Measurements from ENCODE around the gene PSMD7.
"Not testable (repeated sequence)": the region's sequence is repeated elsewhere in the genome, so short reads cannot be mapped to it uniquely, and the experiment has no call there.

PSMD7 gene

DNA sequence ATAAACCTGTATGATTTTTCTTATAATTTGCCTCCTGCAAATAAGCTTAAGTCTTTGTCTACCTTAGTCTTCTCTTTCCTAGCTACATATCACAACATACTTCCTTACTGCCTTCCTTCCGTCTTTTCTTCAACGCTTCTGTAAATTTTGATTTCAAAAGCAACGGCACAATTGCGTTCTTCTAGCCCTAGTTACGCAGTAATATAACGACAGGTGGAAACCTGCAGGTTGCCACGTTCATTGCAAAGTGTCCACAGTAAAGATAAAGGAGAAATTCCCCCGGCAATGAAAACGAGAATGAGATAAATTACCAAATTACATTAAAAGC lies 546 bp upstream of the PSMD7 start:
- no peak for DNase-seq (ENCODE audit: low read depth in 1 of 2, low spot score in 1 of 2)

DNA sequence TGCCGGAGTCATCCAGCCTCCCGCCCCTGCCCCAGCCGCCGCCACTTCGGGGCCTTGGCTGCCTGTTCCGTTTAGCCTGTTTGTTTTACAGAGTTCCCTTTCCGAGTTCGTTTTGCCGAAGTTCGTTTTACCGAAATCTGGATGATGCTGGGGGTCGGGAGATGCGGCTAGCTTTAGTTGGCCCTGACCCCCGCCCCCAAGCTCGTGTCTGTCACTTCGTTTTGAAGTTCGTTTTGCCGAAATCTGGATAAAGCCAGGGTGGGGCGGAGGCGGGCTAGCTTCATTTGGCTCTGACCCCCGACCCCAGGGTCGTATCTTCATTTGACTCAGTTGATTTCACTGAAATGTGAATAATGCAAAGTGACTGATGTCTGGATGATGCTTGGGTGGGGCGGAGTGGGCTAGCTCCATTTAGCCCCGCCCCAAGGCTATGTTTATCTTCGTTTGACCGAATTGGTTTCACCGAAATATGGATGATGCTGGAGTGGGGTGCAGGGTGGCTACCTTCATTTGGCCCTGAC lies 591 bp downstream of the PSMD7 start:
- peak in 1 of 2 donors; percentile 12 for DNase-seq (ENCODE audit: low read depth in 1 of 2, low spot score in 1 of 2)

DNA sequence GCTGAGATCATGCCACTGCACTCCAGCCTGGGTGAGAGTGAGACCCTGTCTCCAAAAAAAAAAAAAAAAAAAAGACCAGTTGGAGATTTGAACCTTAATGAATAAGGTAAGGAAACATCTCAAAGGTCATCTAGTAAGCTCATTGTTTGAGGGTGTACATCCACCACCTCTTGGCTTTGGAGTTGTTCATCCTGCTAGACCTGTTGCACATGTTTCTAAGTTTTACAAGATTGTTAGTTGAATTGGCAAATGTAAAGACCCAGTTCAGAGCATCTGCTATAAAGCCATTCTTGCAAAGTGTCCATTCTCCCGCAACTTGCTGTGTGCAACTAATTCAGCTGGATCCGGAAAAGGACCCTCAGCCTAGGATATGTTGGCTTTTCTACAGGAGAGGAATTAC lies 1.5 kb downstream of the PSMD7 start:
- no peak for DNase-seq (ENCODE audit: low read depth in 1 of 2, low spot score in 1 of 2)

DNA sequence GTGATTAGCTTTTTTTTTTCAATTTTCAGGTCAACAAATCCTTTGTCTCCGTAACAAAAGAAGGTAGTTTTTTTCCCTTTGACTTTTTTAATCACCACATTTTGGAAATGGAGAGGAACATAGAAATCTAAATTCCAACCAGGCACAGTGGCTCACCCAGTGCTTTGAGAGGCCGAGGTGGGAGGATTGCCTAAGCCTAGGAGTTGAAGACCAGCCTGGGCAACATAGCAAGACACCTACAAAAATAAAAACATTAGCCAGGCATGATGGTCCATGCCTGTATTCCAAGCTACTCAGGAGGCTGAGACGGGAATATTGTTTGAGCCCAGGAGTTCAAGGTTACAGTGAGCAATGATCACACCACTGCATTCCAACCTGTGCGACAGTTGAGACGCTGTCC lies 5.7 kb downstream of the PSMD7 start:
- DNase-seq (ENCODE audit: low read depth in 1 of 2, low spot score in 1 of 2), result no peak

DNA sequence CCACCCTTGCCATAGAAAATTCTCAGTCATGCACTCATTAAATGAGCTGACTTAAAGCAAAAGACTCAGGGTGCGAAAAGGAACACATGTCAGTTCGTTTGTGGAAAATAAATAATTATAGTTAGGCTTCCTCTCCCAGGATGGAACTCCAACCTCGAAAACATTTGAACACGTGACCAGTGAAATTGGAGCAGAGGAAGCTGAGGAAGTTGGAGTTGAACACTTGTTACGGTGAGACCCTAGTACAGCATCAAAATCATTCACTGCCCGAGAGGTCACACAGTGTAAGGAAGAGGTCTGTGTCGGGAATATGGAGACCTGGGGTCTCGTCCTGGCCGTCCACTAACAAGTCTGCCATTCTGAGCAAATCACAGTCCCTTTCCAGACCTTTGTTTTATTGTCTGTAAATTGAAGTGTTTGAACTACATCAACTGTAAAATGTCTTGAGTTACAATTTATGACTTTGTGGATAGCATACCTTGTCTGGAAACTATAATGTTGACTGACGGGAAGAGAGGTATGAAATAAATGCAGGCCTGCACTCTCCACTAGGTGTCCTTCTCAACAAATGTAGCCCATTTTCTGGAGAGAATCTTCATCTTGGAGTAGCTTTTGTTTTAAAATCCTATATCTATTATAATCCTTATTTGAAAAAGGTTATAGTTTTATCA lies 7.7 kb downstream of the PSMD7 start:
- no peak for DNase-seq (ENCODE audit: low read depth in 1 of 2, low spot score in 1 of 2)

DNA sequence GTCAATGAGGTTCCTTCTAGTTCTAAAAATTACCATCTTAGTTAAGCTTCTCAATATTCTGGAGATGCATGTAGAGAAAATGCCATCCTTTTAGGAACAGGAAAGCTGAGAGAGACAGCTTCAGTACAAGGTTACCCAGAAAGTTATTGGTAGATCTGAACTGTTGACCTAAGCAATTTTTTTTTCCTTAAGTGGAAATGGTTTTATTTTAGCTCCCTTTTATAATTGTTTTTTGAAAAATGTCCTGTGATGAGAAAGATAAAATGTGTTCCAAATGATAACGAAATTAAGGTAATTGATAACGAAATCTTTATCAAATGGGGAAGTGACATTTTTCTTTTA lies 8.2 kb downstream of the PSMD7 start:
- no peak for DNase-seq (ENCODE audit: low read depth in 1 of 2, low spot score in 1 of 2)

DNA sequence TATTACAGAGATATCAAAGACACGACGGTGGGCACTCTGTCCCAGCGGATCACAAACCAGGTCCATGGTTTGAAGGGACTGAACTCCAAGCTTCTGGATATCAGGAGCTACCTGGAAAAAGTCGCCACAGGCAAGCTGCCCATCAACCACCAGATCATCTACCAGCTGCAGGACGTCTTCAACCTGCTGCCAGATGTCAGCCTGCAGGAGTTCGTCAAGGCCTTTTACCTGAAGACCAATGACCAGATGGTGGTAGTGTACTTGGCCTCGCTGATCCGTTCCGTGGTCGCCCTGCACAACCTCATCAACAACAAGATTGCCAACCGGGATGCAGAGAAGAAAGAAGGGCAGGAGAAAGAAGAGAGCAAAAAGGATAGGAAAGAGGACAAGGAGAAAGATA lies 8.7 kb downstream of the PSMD7 start:
- no peak for DNase-seq (ENCODE audit: low read depth in 1 of 2, low spot score in 1 of 2)

DNA sequence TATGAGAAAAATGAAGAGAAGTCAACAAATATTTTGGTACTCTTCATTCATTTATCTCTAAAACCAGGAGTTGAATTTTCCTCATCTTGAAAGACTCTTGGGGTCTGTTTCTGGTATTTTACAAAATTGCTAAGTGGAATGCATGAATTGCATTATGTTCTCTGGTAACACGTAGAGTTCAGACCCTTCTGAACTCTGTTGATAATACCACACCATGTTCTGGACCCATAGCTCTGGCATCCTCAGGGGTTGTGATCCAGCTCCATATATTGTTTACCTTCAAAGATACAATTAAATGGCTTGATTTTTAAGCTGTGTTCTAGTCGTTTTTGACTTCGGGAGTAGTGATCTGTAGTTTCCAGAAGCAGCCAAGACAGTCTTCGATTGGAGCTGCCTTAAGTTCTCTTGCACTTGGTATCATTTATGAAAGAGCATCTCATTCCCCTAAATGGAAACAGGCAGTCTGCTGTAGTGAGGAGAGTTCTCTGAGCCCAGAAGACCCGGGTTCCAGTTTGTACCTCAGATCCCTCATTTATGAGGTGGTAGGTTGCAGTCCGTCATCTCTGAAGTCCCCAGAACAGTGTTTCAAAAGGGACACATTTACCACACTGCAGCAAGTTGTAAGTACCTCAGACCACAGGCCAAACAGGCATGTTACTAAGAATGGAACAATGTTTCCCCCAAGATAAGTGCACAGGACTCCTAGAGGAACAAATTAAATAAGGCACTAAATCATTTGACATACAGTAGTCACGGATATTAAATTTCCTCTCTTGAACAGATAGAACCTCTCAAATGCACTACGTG lies 9.6 kb downstream of the PSMD7 start:
- DNase-seq (ENCODE audit: low read depth in 1 of 2, low spot score in 1 of 2), result no peak

DNA sequence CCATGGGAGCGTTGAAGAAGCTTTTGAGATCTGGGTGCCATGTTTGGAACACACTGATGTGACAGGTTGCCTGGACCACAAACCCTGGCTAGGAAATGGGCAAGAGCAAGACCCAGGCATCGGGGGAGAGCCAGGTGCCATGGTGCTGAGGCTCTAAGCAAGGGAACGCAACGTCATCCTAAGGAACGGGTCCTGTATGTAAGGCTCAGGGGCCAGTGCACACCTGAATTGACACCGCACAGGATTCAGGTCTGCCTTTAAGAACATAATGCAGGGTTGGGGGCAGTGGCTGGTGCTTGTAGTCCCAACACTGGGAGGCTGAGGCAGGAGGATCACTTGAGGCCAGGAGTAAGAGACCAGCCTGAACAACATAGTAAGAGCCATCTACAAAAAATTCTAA lies 10.8 kb downstream of the PSMD7 start:
- DNase-seq (ENCODE audit: low read depth in 1 of 2, low spot score in 1 of 2), result no peak

DNA sequence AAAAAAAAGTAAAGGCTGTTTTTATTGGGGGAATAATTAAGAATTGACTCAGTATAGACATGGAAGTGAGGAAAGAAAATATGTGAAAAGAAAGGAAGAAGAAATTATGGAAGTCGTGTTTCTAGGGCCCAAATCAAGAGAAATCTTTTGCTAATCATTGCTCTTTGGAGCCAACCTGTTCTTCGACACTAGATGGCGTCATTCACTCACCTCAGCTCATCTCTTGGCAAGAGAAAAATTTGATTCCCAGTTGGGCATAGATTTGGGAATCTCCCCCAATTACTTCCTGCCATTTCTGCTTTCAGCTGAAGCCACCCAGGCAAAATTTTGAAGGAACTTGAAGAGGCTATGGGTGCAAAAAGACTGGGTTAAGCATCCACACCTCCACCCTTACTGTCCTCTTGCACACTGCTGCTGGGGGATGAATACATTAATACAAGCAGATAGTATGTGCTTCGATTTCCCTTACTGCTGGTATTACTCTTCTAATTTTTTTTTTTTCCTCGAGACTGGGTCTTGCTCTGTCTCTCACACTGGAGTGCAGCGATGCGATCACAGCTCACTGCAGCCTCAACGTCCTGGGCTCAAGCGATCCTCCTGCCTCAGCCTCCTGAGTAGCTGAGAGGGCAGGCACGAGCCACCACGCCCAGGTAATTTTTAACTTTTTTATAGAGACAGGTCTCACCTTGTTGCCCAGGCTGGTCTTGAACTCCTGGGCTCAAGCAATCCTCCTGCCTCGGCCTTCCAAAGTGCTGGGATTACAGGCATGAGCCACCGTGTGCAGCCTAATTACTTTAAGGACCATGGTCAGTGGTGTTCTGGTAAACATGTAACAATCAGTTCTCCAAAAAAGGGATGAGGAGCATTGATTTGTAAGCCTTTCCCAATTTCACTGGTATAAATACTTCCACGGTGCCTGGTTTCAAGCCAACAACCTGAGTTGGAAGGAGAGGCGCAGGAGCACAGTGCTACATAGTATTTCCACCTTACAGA lies 13.5 kb downstream of the PSMD7 start:
- no peak for DNase-seq (ENCODE audit: low read depth in 1 of 2, low spot score in 1 of 2)

DNA sequence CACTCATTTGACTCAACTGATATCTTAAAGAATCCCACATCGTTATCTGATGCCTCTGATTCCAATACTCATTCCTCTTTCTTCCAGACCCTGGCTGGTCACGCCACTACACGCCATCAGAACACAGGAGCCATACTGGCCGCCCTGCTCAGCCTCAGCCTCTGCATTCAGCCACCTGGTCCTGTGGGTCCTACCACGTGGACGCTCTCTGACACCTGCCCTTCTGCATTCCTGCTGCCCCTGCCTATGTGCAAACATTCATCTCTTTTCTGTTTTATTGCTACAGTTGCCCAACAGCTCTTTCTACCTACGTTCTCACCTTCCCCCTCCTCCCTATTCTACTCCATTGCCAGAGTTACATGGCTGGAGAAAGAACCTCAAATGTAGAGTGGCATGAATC lies 18.4 kb downstream of the PSMD7 start:
- no peak for DNase-seq (ENCODE audit: low read depth in 1 of 2, low spot score in 1 of 2)

DNA sequence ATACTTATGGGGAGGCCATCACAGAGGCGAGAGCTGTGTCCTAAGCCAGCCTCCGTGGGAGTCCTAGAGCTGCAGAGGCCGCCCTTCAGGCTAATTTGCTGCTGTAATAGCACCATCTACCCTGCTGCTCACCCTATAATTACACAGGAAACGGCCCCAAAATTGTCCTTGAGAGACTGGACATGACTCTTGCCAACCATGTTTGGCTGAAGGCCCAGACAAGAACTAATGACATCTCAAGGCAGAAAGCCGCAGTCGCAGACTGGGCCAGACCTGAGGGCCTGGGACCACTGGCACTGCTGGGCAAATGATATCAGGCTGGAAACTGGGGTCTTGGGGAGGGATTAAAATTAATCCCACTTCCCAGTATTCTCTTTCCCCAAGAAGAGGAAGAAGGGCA lies 24.1 kb downstream of the PSMD7 start:
- DNase-seq (ENCODE audit: low read depth in 1 of 2, low spot score in 1 of 2), result no peak

DNA sequence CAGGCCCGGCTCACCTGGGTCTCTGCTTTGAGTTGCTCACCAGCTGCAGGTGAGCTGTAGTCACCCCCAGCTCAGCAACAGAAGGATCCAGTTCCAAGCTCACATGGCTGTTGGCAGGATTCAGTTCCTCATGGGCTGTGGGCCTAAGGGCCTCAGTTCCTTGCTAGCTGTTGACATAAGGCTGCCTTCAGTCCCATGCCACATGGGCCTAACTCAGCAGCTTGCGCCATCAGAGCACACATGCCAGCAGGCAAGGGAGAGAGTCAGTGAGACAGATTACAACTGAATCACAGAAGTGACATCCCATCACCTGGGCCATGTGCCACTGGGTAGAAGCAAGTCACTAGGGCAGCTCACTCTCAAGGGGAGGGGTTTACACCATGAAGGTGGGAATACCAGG lies 24.7 kb downstream of the PSMD7 start:
- DNase-seq (ENCODE audit: low read depth in 1 of 2, low spot score in 1 of 2), result no peak

DNA sequence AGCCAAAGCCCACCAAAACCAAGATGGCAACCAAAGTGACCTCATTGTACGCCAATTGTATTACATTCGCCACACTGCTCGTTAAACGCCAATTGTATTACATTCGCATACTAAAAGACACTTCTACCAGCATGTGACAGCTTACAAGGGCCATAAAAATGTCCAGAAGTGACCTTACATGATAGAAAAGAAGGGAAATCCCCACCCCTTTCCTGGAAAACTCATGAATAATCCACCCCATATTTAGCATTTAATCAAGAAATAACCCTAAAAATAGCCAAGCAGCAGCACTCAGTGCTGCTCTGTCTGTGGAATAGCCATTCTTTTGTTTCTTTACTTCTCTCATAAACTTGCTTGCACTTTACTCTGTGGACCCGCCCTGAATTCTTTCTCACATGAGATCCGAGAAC lies 25.7 kb downstream of the PSMD7 start:
- DNase-seq (ENCODE audit: low read depth in 1 of 2, low spot score in 1 of 2), result no peak

DNA sequence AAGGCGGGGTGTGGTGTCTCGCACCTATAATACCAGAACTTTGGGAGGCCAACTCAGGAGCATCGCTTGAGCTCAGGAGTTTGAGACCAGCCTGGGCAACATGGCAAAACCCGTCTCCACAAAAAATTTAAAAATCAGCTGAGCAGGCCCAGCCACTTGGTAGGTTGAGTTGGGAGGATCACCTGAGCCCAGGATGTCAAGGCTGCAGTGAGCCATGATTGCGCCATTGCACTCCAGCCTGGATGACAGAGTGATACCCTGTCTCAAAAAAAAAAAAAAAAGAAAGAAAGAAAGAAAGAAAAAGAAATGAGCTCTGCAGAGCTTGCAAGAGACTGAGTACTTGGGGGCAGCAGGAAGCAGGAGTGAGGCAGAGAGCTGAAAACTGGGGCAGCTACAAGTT lies 28.2 kb downstream of the PSMD7 start:
- not testable (repeated sequence) for DNase-seq (ENCODE audit: low read depth in 1 of 2, low spot score in 1 of 2)

DNA sequence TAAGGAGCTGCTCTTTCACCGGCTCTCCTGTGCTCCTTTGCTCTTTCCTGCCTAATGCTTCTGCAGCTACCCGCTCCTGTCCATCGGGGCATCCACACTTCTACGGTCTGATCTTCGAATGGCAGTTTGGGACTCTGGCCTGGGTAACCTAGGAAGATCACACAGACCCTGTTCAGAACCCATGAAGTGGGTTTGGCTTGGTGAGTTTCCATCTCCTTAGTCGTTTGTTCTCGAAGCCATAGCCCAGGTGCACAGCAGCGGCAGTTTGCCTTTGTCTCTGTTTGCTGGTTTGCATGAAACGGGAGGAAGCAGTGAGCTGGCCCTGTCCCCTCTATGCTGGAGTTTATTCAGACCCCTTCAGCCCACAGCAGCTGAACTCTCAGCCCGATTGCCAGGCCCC lies 29.0 kb downstream of the PSMD7 start:
- DNase-seq (ENCODE audit: low read depth in 1 of 2, low spot score in 1 of 2), result no peak

DNA sequence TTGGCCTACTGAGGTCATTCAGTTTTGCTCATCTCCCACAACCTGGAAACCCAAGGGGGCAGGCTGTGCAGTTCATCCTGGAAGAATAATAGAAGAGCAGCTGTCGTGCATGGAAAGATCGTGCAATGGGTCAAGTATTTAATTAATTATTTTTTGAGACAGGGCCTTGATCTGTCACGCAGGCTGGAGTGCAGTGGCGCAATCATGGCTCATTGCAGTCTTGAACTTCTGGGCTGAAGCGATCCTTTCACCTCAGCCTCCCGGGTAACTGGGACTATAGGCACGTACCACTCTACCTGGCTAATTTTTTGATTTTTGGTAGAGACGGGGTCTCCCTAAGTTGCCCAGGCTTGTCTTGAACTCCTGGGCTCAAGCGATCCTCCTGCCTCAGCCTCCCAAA lies 31.7 kb downstream of the PSMD7 start:
- DNase-seq (ENCODE audit: low read depth in 1 of 2, low spot score in 1 of 2), result not testable (repeated sequence)

DNA sequence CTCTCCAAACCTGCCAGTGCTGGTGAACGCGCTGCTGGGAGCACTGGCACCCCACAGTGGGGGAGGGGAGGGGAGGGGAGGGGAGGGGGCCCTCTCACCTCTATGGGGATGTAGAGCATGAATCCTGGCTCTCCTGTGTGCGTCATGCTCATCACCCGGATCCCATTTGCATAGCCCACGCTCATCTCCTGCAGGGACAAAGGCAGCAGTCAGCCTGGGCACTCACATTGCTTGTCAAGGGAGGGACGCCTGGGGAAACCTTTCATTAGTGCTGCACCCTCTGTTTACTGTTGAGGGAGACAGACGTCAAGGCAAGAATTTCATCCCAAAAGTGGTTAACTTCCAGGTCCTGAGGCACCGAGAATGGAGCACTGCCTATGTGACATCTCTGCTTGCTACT lies 35.9 kb downstream of the PSMD7 start:
- DNase-seq (ENCODE audit: low read depth in 1 of 2, low spot score in 1 of 2), result not testable (repeated sequence)

DNA sequence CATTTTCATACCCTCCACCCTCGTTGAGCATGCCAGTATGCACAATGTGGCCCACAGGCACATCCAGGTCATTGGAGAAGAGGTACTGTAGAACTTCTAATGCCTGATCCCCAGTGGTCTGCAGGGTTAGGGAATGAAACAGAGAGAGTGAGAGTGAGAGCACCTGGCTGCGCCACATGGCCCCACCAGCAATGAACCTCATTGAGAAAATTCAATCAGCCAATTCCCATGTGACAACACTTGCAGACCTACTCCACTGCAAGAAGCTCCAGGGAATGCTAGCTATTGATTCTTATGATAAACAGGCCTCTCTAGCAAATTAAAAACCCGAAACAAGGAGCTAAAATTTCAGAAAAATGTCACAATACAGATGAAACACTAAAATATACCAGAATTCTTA lies 40.9 kb downstream of the PSMD7 start:
- DNase-seq (ENCODE audit: low read depth in 1 of 2, low spot score in 1 of 2), result not testable (repeated sequence)

DNA sequence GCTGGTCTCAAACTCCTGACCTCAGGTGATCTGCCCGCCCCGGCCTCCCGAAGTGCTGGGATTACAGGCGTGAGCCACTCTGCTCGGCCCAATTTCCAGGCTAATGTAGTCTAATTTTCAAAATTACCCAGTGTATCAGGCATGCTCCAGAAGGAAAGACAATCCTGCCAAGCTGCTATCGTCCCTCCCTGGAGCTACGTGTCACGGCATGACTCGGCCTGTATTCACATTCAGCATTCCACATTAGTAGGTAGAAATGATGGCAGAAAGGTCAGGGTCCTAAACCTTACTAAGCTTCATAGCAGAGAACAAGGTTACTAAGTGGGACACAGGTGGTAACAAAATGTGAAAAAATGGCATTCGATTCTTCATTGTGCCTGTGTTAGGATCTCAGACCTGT lies 42.6 kb downstream of the PSMD7 start:
- DNase-seq (ENCODE audit: low read depth in 1 of 2, low spot score in 1 of 2), result not testable (repeated sequence)

DNA sequence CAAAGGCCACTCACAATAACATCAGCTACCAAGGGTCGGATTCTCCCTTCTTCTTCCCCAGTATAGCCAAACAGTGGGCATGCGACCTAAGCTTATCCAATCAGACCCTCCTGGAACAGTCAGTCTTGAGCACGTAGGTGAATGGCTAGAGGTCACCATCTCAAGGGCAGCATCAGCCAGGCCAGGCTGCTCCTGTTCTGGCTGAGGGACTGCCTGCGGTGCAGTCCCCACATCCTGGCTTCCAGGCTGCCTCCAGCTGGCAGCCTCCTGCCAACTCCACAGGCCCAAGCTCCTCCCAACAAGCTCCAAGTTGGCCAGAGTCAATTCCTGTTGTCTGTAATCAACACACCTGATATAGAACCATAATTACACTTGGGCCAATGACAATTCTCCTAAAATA lies 56.4 kb downstream of the PSMD7 start:
- not testable (repeated sequence) for DNase-seq (ENCODE audit: low read depth in 1 of 2, low spot score in 1 of 2)

Data from stimulated activated CD4-positive, alpha-beta T cell treated with anti-CD3 and anti-CD28 coated beads, Interleukin-15, amount 100 ng/mL, for 1 hour (primary cell).